Liver (tissue), 9 donors: Measurements from ENCODE around the gene HDHD3. TPM values are rescaled to one million over a fixed set of nuclear protein-coding genes. Genes with fewer than 3 reads are reported as not detected.

ENCODE experiments used
- DNase-seq: peaks from one replicate; pipeline ENCODE4 v3.0.0-alpha.2; 2017; ENCODE audit warnings: low spot score
- H3K27ac ChIP-seq, 2 donors: one replicate each; pipeline ENCODE4 v1.7.0; 2013; ENCODE audit warnings: inconsistent platforms in 2 of 2, low read length in 2 of 2, control low read depth in 1 of 2, low read depth in 1 of 2, mild to moderate bottlenecking in 1 of 2
- H3K27me3 ChIP-seq, 4 donors: one replicate each; pipeline versions ENCODE4 v1.6.1 to v1.7.0; 2013; ENCODE audit warnings: low read length in 3 of 4, inconsistent platforms in 1 of 4, mild to moderate bottlenecking in 1 of 4, moderate library complexity in 1 of 4; ENCODE audit not compliant: control insufficient read depth in 4 of 4, insufficient read depth in 4 of 4
- H3K36me3 ChIP-seq, 4 donors: one replicate each; pipeline versions ENCODE4 v1.6.1 to v1.7.0; 2013; ENCODE audit warnings: low read length in 3 of 4, mild to moderate bottlenecking in 3 of 4, low read depth in 1 of 4, moderate library complexity in 1 of 4; ENCODE audit not compliant: control insufficient read depth in 4 of 4, insufficient read depth in 3 of 4
- H3K4me1 ChIP-seq, 4 donors: one replicate each; pipeline versions ENCODE4 v1.6.1 to v1.7.0; 2013; ENCODE audit warnings: low read length in 3 of 4, mild to moderate bottlenecking in 3 of 4, moderate library complexity in 1 of 4; ENCODE audit not compliant: control insufficient read depth in 4 of 4, insufficient read depth in 4 of 4
- H3K4me3 ChIP-seq, 3 donors: one replicate each; pipeline versions ENCODE4 v1.6.1 to v1.7.0; 2013; ENCODE audit warnings: low read length in 3 of 3, control low read depth in 1 of 3, low read depth in 1 of 3, mild to moderate bottlenecking in 1 of 3
- H3K9ac ChIP-seq, 2 donors: one replicate each; pipeline ENCODE4 v1.7.0; 2013; ENCODE audit warnings: low read length in 2 of 2, mild to moderate bottlenecking in 2 of 2, moderate library complexity in 2 of 2, control low read depth in 1 of 2, low read depth in 1 of 2
- H3K9me3 ChIP-seq, 4 donors: one replicate each; pipeline versions ENCODE4 v1.6.1 to v1.7.0; 2013; ENCODE audit warnings: low read length in 3 of 4; ENCODE audit not compliant: control insufficient read depth in 4 of 4
- EGR1 ChIP-seq, 2 donors: IDR thresholded peaks; 2 replicates each; pipeline ENCODE4 v1.6.1; 2016 to 2018; ENCODE audit warnings: antibody characterized with exemption in 2 of 2, low read depth in 2 of 2
- FOXA2 ChIP-seq: IDR thresholded peaks from 2 replicates; pipeline ENCODE4 v1.6.1; 2016; ENCODE audit warnings: antibody characterized with exemption
- JUND ChIP-seq, 2 donors: IDR thresholded peaks; 2 replicates each; pipeline ENCODE4 v1.6.1; 2016; ENCODE audit warnings: antibody characterized with exemption in 2 of 2
- RAD21 ChIP-seq, 2 donors: IDR thresholded peaks; 2 replicates each; pipeline ENCODE4 v1.6.1; 2016; ENCODE audit warnings: antibody characterized with exemption in 2 of 2, mild to moderate bottlenecking in 2 of 2
- RXRA ChIP-seq, 2 donors: IDR thresholded peaks; 2 replicates each; pipeline ENCODE4 v1.6.1; 2017 to 2018; ENCODE audit warnings: antibody characterized with exemption in 2 of 2, mild to moderate bottlenecking in 1 of 2
- SP1 ChIP-seq: IDR thresholded peaks from 2 replicates; pipeline ENCODE4 v1.6.1; 2018; ENCODE audit warnings: antibody characterized with exemption, mild to moderate bottlenecking
- YY1 ChIP-seq: IDR thresholded peaks from 2 replicates; pipeline ENCODE4 v1.6.1; 2016; ENCODE audit warnings: antibody characterized with exemption, mild to moderate bottlenecking
- WGBS: extraction: QIAGEN DNeasy Blood & Tissue Kit; methylation state at CpG from one replicate; pipeline ENCODE4 v1.1.7; 2013; 5-methylcytosine and 5-hydroxymethylcytosine counted together
- polyA plus RNA-seq, 2 donors: library from polyadenylated mRNA; stranded (reverse) in 1 of 2; unstranded in 1 of 2; fragments of 200-250 nt in 1 of 2; fragments of >200 nt in 1 of 2; fragmentation: Nextera tagmentation in 1 of 2; extraction: Ambion mirVana in 1 of 2; gene quantifications; one replicate each; pipeline versions ENCODE4 v1.2.1 to v1.2.3, GENCODE V29; 2013 to 2015
- total RNA-seq, 2 donors: library from RNA; depleted of rRNA; stranded (reverse); fragments of >200 nt; gene quantifications; one replicate each; pipeline ENCODE4 v1.2.3, GENCODE V29; 2014
- TF ChIP-seq, protein P1 (sequence below): IDR thresholded peaks from 2 replicates; pipeline ENCODE4 v1.6.1; 2016; ENCODE audit warnings: antibody characterized with exemption, mild to moderate bottlenecking
- TF ChIP-seq, protein P2 (sequence below): fragments of 150-350 bp; IDR thresholded peaks from 2 replicates; pipeline ENCODE4 v1.5.1; 2017; ENCODE audit warnings: improper control_type of control experiment, low read depth, low read length; ENCODE audit not compliant: missing input control
- TF ChIP-seq, protein P3 (sequence below): IDR thresholded peaks from 2 replicates; pipeline ENCODE4 v1.6.1; 2016; ENCODE audit warnings: antibody characterized with exemption
- TF ChIP-seq, protein P4 (sequence below): IDR thresholded peaks from 2 replicates; pipeline ENCODE4 v1.6.1; 2016; ENCODE audit warnings: antibody characterized with exemption
- donor health status: healthy.
- donor health status: healthy.
- donor health status: healthy.
- donor health status: healthy.
- donor health status: healthy.

Gene HDHD3
- total and polyA plus RNA-seq, 4 donors: 26.9 to 63.6 (median 61.0) TPM

DNA sequence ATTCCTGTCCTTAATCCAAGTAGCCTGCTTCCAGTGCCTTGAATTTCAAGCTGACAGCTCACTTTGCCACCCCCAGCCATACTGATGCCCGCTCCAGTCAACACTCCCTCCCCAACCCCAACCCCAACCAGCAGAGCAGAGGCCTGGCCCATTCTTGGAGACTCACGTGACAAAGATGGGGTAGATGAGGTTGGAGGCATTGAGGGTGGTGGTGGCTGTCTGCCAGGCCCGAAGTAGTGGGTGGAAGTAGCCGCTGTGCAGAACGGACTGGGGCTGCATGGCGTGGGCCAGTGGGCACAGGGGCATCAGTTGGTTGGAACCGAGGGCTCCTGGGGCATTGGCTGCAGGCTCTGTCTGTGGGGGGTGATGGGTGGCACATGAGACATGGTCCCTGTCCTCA lies 16.5 kb upstream of the HDHD3 start:
- DNase-seq: no peak
- H3K4me3 ChIP-seq: no peak overlapping the region
- peak overlapping the region in 1 of 2 donors; percentile 29 for H3K27ac ChIP-seq
- no peak for TF ChIP-seq EGR1 (IDR thresholded peaks at IDR 0.05; ENCODE audit: low read depth in 2 of 2)
- TF ChIP-seq, protein P1, sequence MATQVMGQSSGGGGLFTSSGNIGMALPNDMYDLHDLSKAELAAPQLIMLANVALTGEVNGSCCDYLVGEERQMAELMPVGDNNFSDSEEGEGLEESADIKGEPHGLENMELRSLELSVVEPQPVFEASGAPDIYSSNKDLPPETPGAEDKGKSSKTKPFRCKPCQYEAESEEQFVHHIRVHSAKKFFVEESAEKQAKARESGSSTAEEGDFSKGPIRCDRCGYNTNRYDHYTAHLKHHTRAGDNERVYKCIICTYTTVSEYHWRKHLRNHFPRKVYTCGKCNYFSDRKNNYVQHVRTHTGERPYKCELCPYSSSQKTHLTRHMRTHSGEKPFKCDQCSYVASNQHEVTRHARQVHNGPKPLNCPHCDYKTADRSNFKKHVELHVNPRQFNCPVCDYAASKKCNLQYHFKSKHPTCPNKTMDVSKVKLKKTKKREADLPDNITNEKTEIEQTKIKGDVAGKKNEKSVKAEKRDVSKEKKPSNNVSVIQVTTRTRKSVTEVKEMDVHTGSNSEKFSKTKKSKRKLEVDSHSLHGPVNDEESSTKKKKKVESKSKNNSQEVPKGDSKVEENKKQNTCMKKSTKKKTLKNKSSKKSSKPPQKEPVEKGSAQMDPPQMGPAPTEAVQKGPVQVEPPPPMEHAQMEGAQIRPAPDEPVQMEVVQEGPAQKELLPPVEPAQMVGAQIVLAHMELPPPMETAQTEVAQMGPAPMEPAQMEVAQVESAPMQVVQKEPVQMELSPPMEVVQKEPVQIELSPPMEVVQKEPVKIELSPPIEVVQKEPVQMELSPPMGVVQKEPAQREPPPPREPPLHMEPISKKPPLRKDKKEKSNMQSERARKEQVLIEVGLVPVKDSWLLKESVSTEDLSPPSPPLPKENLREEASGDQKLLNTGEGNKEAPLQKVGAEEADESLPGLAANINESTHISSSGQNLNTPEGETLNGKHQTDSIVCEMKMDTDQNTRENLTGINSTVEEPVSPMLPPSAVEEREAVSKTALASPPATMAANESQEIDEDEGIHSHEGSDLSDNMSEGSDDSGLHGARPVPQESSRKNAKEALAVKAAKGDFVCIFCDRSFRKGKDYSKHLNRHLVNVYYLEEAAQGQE: no peak
- TF ChIP-seq SP1: no peak
- TF ChIP-seq JUND (IDR thresholded peaks at IDR 0.05): no peak
- TF ChIP-seq, protein P2, sequence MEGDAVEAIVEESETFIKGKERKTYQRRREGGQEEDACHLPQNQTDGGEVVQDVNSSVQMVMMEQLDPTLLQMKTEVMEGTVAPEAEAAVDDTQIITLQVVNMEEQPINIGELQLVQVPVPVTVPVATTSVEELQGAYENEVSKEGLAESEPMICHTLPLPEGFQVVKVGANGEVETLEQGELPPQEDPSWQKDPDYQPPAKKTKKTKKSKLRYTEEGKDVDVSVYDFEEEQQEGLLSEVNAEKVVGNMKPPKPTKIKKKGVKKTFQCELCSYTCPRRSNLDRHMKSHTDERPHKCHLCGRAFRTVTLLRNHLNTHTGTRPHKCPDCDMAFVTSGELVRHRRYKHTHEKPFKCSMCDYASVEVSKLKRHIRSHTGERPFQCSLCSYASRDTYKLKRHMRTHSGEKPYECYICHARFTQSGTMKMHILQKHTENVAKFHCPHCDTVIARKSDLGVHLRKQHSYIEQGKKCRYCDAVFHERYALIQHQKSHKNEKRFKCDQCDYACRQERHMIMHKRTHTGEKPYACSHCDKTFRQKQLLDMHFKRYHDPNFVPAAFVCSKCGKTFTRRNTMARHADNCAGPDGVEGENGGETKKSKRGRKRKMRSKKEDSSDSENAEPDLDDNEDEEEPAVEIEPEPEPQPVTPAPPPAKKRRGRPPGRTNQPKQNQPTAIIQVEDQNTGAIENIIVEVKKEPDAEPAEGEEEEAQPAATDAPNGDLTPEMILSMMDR: no peak
- TF ChIP-seq, protein P3, sequence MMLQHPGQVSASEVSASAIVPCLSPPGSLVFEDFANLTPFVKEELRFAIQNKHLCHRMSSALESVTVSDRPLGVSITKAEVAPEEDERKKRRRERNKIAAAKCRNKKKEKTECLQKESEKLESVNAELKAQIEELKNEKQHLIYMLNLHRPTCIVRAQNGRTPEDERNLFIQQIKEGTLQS: no peak
- TF ChIP-seq RAD21 (IDR thresholded peaks at IDR 0.05): no peak
- no peak for TF ChIP-seq RXRA (IDR thresholded peaks at IDR 0.05)
- no peaks in the 10 kb centered on the region for H3K9me3 ChIP-seq
- peaks cover 32 to 89% (median 70%) of the 10 kb centered on the region in 4 donors for H3K4me1 ChIP-seq
- H3K36me3 ChIP-seq: peaks cover 8 to 30% (median 19%) of the 10 kb centered on the region in 4 donors
- no peak overlapping the region for H3K9ac ChIP-seq
- WGBS: 90% methylated on average over 7 of the region's 7 CpGs
- no peaks in the 10 kb centered on the region for H3K27me3 ChIP-seq

DNA sequence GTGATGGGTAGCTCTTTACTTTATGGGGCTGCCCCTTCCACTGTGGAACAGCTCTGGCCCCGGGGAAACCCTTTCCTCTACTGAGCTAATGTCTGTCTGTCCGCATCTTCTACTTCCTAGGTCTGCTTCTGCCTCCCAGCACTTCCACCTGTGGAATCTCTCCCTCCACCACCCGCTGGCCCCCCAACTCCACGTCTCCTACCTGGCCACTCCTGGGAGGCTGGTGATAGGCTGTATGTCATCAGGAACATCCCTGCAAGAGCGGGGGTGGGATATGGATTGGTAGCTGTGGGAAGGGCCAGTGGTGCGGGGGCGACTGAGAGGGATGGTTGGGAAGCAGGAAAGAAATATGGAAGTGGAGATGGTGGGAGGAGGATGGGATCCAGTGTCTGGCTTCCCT lies 15.1 kb upstream of the HDHD3 start:
- H3K4me1 ChIP-seq: peaks cover 32 to 90% (median 71%) of the 10 kb centered on the region in 4 donors
- TF ChIP-seq, protein P4, sequence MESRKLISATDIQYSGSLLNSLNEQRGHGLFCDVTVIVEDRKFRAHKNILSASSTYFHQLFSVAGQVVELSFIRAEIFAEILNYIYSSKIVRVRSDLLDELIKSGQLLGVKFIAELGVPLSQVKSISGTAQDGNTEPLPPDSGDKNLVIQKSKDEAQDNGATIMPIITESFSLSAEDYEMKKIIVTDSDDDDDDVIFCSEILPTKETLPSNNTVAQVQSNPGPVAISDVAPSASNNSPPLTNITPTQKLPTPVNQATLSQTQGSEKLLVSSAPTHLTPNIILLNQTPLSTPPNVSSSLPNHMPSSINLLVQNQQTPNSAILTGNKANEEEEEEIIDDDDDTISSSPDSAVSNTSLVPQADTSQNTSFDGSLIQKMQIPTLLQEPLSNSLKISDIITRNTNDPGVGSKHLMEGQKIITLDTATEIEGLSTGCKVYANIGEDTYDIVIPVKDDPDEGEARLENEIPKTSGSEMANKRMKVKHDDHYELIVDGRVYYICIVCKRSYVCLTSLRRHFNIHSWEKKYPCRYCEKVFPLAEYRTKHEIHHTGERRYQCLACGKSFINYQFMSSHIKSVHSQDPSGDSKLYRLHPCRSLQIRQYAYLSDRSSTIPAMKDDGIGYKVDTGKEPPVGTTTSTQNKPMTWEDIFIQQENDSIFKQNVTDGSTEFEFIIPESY: no peak
- TF ChIP-seq YY1 (no peak), RAD21 (IDR thresholded peaks at IDR 0.05) (no peak), FOXA2 (no peak)
- peaks cover 8 to 33% (median 19%) of the 10 kb centered on the region in 4 donors for H3K36me3 ChIP-seq
- no peaks in the 10 kb centered on the region for H3K27me3 ChIP-seq
- no peak overlapping the region for H3K27ac ChIP-seq
- 98% methylated on average over 7 of the region's 7 CpGs for WGBS
- no peak overlapping the region for H3K9ac ChIP-seq
- no peak for DNase-seq
- H3K4me3 ChIP-seq: no peak overlapping the region
- H3K9me3 ChIP-seq: no peaks in the 10 kb centered on the region
